SK-N-SH (cell line): ENCODE results near the gene TMEM221. TPM values are rescaled to one million over a fixed set of nuclear protein-coding genes. Genes with fewer than 3 reads are reported as not detected.

Experiments used
- CTCF ChIA-PET: fragments of 300-600, 350-600 bp; formaldehyde crosslinking; extraction: SDS; loops from one replicate; lab custom pipeline; 2021; lab: Yijun Ruan, JAX
- POLR2A ChIA-PET: fragments of 350-600 bp; sonication (Branson Sonifier 250); formaldehyde crosslinking; extraction: SDS; loops from one replicate; lab custom pipeline; 2020; ENCODE audit warnings: antibody characterized with exemption, inconsistent platforms; lab: Yijun Ruan, JAX
- DNase-seq: peaks from one replicate; pipeline ENCODE4 v3.0.0; 2012
- H2AFZ ChIP-seq: fragments of 200-600 bp; sonication (generic); 2 replicates; pipeline ENCODE4 v1.8.1; 2016; ENCODE audit warnings: antibody characterized with exemption, mild to moderate bottlenecking, low read depth
- H3F3A ChIP-seq: fragments of 200-600 bp; sonication (generic); replicated peaks from 2 replicates; pipeline ENCODE3; 2016; ENCODE audit warnings: antibody characterized with exemption, mild to moderate bottlenecking; ENCODE audit not compliant: insufficient read depth
- H3K27ac ChIP-seq, 2 experiments: fragments of 200-500 bp in 1 of 2; fragments of 200-600 bp in 1 of 2; sonication (Bioruptor generic) in 1 of 2; sonication (generic), shearing (Covaris generic) in 1 of 2; 2 replicates each; pipeline versions ENCODE4 v1.5.1 to v1.6.1; 2014 to 2016; ENCODE audit warnings: low read depth in 2 of 2, inconsistent platforms in 1 of 2, low read length in 1 of 2, mild to moderate bottlenecking in 1 of 2, mixed read lengths in 1 of 2
- H3K27me3 ChIP-seq: fragments of 200-600 bp; sonication (generic), shearing (Covaris generic); 2 replicates; pipeline ENCODE4 v1.6.1; 2016; ENCODE audit warnings: mixed run types; ENCODE audit not compliant: insufficient read depth
- H3K36me3 ChIP-seq, 2 experiments: fragments of 200-500 bp in 1 of 2; fragments of 200-600 bp in 1 of 2; sonication (Bioruptor generic) in 1 of 2; sonication (generic) in 1 of 2; replicated peaks in 1 of 2; 2 replicates each; pipeline versions ENCODE3 to v1.5.1; 2014 to 2016; ENCODE audit warnings: low read length in 1 of 2, mild to moderate bottlenecking in 1 of 2; ENCODE audit not compliant: insufficient read depth in 2 of 2, control insufficient read depth in 1 of 2
- H3K4me1 ChIP-seq, 2 experiments: fragments of 200-500 bp in 1 of 2; fragments of 200-600 bp in 1 of 2; sonication (Bioruptor generic) in 1 of 2; sonication (generic), shearing (Covaris generic) in 1 of 2; 2 replicates each; pipeline versions ENCODE4 v1.5.1 to v1.6.1; 2014 to 2016; ENCODE audit warnings: low read depth in 1 of 2, low read length in 1 of 2, mixed run types in 1 of 2; ENCODE audit not compliant: insufficient read depth in 2 of 2, control insufficient read depth in 1 of 2
- H3K4me2 ChIP-seq: fragments of 200-600 bp; sonication (generic), shearing (Covaris generic); 2 replicates; pipeline ENCODE4 v1.6.1; 2017; ENCODE audit warnings: mixed run types
- H3K4me3 ChIP-seq, 2 experiments: fragments of 200-500 bp in 1 of 2; fragments of 200-600 bp in 1 of 2; sonication (Bioruptor generic) in 1 of 2; sonication (generic), shearing (Covaris generic) in 1 of 2; 2 replicates each; pipeline versions ENCODE4 v1.5.1 to v1.8.1; 2014 to 2016; ENCODE audit warnings: low read depth in 2 of 2, inconsistent platforms in 1 of 2, low read length in 1 of 2, mild to moderate bottlenecking in 1 of 2, mixed read lengths in 1 of 2, moderate library complexity in 1 of 2
- H3K79me2 ChIP-seq: fragments of 200-600 bp; sonication (generic); 2 replicates; pipeline ENCODE4 v1.8.1; 2017; ENCODE audit warnings: mild to moderate bottlenecking; ENCODE audit not compliant: insufficient read depth
- H3K9ac ChIP-seq: fragments of 200-600 bp; sonication (generic); 2 replicates; pipeline ENCODE4 v1.6.1; 2017; ENCODE audit warnings: mixed run types
- H3K9me2 ChIP-seq: fragments of 200-600 bp; sonication (generic); 2 replicates; pipeline ENCODE4 v1.6.1; 2017; ENCODE audit warnings: mixed run types
- H3K9me3 ChIP-seq: fragments of 200-600 bp; sonication (generic); 2 replicates; pipeline ENCODE4 v1.6.1; 2017; ENCODE audit warnings: mixed run types, mild to moderate bottlenecking, moderate library complexity
- H4K20me1 ChIP-seq: fragments of 200-600 bp; sonication (generic); 2 replicates; pipeline ENCODE4 v1.6.1; 2017; ENCODE audit warnings: mild to moderate bottlenecking, mixed run types; ENCODE audit not compliant: insufficient read depth
- CHD2 ChIP-seq: fragments of 150-350 bp; IDR thresholded peaks from 2 replicates; pipeline ENCODE4 v1.6.1; 2018; ENCODE audit warnings: low read length; ENCODE audit not compliant: partially characterized antibody
- ELF1 ChIP-seq: IDR thresholded peaks from 2 replicates; pipeline ENCODE4 v1.4.0; 2012
- EZH2phosphoT487 ChIP-seq: fragments of 200-600 bp; sonication (generic); IDR thresholded peaks from 2 replicates; pipeline ENCODE4 v1.6.1; 2017; ENCODE audit warnings: low read depth, mixed run types, mild to moderate bottlenecking, antibody characterized with exemption, moderate library complexity, borderline replicate concordance
- FOSL2 ChIP-seq: IDR thresholded peaks from 2 replicates; pipeline ENCODE4 v1.4.0; 2012; ENCODE audit warnings: low read depth, mild to moderate bottlenecking, moderate library complexity, borderline replicate concordance
- FOXM1 ChIP-seq: IDR thresholded peaks from 2 replicates; pipeline ENCODE4 v1.4.0; 2012; ENCODE audit warnings: low read depth, mild to moderate bottlenecking
- GABPA ChIP-seq: IDR thresholded peaks from 2 replicates; pipeline ENCODE4 v1.4.0; 2012; ENCODE audit warnings: low read depth, mild to moderate bottlenecking
- MEF2A ChIP-seq: IDR thresholded peaks from 2 replicates; pipeline ENCODE4 v1.4.0; 2012; ENCODE audit warnings: low read depth, borderline replicate concordance
- MXI1 ChIP-seq: IDR thresholded peaks from 2 replicates; pipeline ENCODE4 v1.6.1; 2012; ENCODE audit warnings: mild to moderate bottlenecking, low read depth, low read length, improper control_type of control experiment
- NRF1 ChIP-seq: IDR thresholded peaks from 2 replicates; pipeline ENCODE4 v1.6.1; 2012; ENCODE audit warnings: low read depth, mild to moderate bottlenecking, low read length
- TAF1 ChIP-seq: IDR thresholded peaks from 2 replicates; pipeline ENCODE4 v1.6.1; 2012; ENCODE audit warnings: low read depth, mild to moderate bottlenecking, low read length, moderate library complexity, borderline replicate concordance
- TEAD4 ChIP-seq: IDR thresholded peaks from 2 replicates; pipeline ENCODE4 v1.4.0; 2012; ENCODE audit warnings: mild to moderate bottlenecking, borderline replicate concordance; ENCODE audit not compliant: insufficient read depth
- WGBS: methylation state at CpG from one replicate; pipeline ENCODE4 v1.1.6; 2017; ENCODE audit warnings: low lambda C conversion rate; 5-methylcytosine and 5-hydroxymethylcytosine counted together
- polyA plus RNA-seq, 3 experiments: library from polyadenylated mRNA; depleted of rRNA; stranded (reverse); fragments of >200 nt; gene quantifications; 2 replicates each; pipeline ENCODE4 v1.2.3, GENCODE V29; 2012
- TF ChIP-seq, protein P1 (sequence below): IDR thresholded peaks from 2 replicates; pipeline ENCODE4 v1.4.0; 2012; ENCODE audit warnings: low read depth, borderline replicate concordance
- TF ChIP-seq, protein P2 (sequence below): fragments of 200-600 bp; sonication (generic); IDR thresholded peaks from 2 replicates; pipeline ENCODE4 v1.6.1; 2017; ENCODE audit warnings: antibody characterized with exemption, mild to moderate bottlenecking, moderate library complexity
- TF ChIP-seq, protein P3 (sequence below): IDR thresholded peaks from 2 replicates; pipeline ENCODE4 v1.4.0; 2012; ENCODE audit warnings: low read depth
- TF ChIP-seq, protein P4 (sequence below): IDR thresholded peaks from 2 replicates; pipeline ENCODE4 v1.6.1; 2012; ENCODE audit warnings: mild to moderate bottlenecking, low read depth, low read length, moderate library complexity
- TF ChIP-seq, protein P5 (sequence below): fragments of 150-350 bp; IDR thresholded peaks from 2 replicates; pipeline ENCODE4 v1.6.1; 2017; ENCODE audit warnings: antibody characterized with exemption, low read length, low read depth, borderline replicate concordance

TMEM221 gene
- polyA plus RNA-seq, 1 of the 3 experiments (the other 2 are of a cell fraction), result 0.62 TPM

DNA sequence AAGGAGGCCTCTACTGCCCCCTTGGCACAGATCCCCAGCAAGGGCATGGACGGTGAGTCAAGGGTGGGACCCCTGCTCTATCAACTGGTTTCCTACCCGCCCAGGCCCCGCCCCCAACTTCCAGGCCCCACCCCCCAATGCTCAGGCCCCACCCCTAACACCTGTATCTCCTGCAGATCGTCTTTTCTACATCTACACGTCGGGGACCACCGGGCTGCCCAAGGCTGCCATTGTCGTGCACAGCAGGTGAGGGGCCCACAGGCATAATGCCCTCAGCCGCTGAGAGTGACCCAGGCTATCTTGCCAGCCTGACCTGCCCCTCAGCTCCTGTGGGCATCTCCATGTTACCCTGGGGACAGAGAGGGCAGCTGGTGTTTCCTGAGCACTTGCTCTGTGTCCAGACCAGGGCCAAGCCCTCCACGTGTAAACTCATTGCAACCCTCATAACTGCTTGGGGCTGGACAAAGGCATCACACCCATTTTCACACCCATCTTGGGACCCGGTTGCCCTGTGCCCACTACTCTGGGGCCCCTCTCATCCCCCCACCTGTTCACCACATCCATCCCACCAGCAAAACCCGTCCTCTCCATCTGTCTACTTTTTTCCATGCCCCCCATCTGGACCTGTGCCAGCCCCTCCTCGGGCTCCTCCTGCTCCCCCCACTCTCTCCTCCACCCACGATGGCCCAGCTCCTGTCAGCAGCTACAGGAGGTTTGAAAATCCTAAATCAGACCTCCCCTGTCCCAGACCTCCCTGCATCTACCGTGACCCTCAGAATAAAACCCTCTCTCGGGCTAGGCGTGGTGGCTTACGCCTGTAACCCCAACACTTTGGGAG, 39.0 kb upstream of the TMEM221 start:
- Histone ChIP-seq H3K4me1 (no peaks in the 10 kb centered on the region; a peak in 1 of 4 replicates), H3F3A (peaks cover 6% of the 10 kb centered on the region), H3K27ac (no peak overlapping the region), H3K79me2 (no peaks in the 10 kb centered on the region), H3K36me3 (no peaks in the 10 kb centered on the region), H3K9me3 (no peaks in the 10 kb centered on the region), H3K4me2 (no peak overlapping the region), H4K20me1 (peaks cover 4% of the 10 kb centered on the region), H3K9me2 (no peaks in the 10 kb centered on the region), H2AFZ (no peak overlapping the region), H3K4me3 (no peak overlapping the region), H3K9ac (no peak overlapping the region), H3K27me3 (no peaks in the 10 kb centered on the region)
- WGBS, result 89% methylated on average over 17 of the region's 18 CpGs
- peak; percentile 55 for DNase-seq
- no peak for TF ChIP-seq CHD2
- TF ChIP-seq, protein P1, sequence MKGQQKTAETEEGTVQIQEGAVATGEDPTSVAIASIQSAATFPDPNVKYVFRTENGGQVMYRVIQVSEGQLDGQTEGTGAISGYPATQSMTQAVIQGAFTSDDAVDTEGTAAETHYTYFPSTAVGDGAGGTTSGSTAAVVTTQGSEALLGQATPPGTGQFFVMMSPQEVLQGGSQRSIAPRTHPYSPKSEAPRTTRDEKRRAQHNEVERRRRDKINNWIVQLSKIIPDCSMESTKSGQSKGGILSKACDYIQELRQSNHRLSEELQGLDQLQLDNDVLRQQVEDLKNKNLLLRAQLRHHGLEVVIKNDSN, result no peak
- TF ChIP-seq EZH2phosphoT487, result no peak
- TF ChIP-seq TAF1, result no peak
- TF ChIP-seq, protein P2, sequence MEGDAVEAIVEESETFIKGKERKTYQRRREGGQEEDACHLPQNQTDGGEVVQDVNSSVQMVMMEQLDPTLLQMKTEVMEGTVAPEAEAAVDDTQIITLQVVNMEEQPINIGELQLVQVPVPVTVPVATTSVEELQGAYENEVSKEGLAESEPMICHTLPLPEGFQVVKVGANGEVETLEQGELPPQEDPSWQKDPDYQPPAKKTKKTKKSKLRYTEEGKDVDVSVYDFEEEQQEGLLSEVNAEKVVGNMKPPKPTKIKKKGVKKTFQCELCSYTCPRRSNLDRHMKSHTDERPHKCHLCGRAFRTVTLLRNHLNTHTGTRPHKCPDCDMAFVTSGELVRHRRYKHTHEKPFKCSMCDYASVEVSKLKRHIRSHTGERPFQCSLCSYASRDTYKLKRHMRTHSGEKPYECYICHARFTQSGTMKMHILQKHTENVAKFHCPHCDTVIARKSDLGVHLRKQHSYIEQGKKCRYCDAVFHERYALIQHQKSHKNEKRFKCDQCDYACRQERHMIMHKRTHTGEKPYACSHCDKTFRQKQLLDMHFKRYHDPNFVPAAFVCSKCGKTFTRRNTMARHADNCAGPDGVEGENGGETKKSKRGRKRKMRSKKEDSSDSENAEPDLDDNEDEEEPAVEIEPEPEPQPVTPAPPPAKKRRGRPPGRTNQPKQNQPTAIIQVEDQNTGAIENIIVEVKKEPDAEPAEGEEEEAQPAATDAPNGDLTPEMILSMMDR, result no peak
- TF ChIP-seq, protein P3, sequence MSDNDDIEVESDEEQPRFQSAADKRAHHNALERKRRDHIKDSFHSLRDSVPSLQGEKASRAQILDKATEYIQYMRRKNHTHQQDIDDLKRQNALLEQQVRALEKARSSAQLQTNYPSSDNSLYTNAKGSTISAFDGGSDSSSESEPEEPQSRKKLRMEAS, result no peak
- no peak for TF ChIP-seq NRF1
- TF ChIP-seq GABPA, result no peak
- no peak for TF ChIP-seq FOSL2
- no peak for TF ChIP-seq ELF1
- no peak for TF ChIP-seq TEAD4
- ChIA-PET CTCF (interaction anchor here (1.2 kb wide), 1 partner anchor 9 kb away, joined by 5 read pairs; no protein-coding TSS in a partner anchor), POLR2A (no interaction called here)

DNA sequence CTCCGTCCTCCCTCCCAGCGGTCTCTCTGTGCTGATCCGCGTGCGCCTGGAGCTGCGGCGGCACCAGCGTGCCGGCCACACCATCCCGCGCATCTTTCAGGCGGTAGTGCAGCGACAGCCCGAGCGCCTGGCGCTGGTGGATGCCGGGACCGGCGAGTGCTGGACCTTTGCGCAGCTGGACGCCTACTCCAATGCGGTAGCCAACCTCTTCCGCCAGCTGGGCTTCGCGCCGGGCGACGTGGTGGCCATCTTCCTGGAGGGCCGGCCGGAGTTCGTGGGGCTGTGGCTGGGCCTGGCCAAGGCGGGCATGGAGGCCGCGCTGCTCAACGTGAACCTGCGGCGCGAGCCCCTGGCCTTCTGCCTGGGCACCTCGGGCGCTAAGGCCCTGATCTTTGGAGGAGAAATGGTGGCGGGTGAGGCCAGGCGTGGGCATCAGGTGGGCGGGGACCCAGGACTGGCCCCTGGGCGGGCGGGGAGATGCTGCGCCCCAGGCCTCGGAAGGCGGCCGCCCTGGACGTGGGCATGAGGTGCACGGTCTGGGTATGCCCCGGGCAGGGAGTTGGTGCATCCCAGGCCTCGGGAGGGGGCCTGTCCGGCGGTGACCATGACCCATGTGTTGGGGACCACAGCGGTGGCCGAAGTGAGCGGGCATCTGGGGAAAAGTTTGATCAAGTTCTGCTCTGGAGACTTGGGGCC, 38.2 kb upstream of the TMEM221 start:
- Histone ChIP-seq H3K4me2 (no peak overlapping the region), H3K36me3 (no peaks in the 10 kb centered on the region), H3K4me3 (no peak overlapping the region), H3K27me3 (no peaks in the 10 kb centered on the region), H4K20me1 (peaks cover 4% of the 10 kb centered on the region), H3F3A (peaks cover 6% of the 10 kb centered on the region), H2AFZ (no peak overlapping the region), H3K9me3 (no peaks in the 10 kb centered on the region), H3K9me2 (no peaks in the 10 kb centered on the region), H3K79me2 (peaks cover 2% of the 10 kb centered on the region; the same call in 1 of the 2 replicates), H3K27ac (no peak overlapping the region), H3K9ac (no peak overlapping the region), H3K4me1 (no peaks in the 10 kb centered on the region; a peak in 1 of 4 replicates)
- ChIA-PET CTCF (no interaction called here), POLR2A (interaction anchor here (0.6 kb wide), 1 partner anchor 25 kb away, joined by 3 read pairs; no protein-coding TSS in a partner anchor)
- WGBS, result over 99% methylated on average over 13 of the region's 58 CpGs
- TF ChIP-seq MEF2A (no peak), FOXM1 (no peak), MXI1 (no peak)
- TF ChIP-seq, protein P4, sequence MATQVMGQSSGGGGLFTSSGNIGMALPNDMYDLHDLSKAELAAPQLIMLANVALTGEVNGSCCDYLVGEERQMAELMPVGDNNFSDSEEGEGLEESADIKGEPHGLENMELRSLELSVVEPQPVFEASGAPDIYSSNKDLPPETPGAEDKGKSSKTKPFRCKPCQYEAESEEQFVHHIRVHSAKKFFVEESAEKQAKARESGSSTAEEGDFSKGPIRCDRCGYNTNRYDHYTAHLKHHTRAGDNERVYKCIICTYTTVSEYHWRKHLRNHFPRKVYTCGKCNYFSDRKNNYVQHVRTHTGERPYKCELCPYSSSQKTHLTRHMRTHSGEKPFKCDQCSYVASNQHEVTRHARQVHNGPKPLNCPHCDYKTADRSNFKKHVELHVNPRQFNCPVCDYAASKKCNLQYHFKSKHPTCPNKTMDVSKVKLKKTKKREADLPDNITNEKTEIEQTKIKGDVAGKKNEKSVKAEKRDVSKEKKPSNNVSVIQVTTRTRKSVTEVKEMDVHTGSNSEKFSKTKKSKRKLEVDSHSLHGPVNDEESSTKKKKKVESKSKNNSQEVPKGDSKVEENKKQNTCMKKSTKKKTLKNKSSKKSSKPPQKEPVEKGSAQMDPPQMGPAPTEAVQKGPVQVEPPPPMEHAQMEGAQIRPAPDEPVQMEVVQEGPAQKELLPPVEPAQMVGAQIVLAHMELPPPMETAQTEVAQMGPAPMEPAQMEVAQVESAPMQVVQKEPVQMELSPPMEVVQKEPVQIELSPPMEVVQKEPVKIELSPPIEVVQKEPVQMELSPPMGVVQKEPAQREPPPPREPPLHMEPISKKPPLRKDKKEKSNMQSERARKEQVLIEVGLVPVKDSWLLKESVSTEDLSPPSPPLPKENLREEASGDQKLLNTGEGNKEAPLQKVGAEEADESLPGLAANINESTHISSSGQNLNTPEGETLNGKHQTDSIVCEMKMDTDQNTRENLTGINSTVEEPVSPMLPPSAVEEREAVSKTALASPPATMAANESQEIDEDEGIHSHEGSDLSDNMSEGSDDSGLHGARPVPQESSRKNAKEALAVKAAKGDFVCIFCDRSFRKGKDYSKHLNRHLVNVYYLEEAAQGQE, result no peak
- TF ChIP-seq, protein P5, sequence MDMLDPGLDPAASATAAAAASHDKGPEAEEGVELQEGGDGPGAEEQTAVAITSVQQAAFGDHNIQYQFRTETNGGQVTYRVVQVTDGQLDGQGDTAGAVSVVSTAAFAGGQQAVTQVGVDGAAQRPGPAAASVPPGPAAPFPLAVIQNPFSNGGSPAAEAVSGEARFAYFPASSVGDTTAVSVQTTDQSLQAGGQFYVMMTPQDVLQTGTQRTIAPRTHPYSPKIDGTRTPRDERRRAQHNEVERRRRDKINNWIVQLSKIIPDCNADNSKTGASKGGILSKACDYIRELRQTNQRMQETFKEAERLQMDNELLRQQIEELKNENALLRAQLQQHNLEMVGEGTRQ, result no peak
- DNase-seq, result no peak
